Chondrocyte (in vitro differentiated cells): ENCODE measurements around the gene CD160. TPM values are rescaled to one million over a fixed set of nuclear protein-coding genes. Genes with fewer than 3 reads are reported as not detected.
"Not testable (repeated sequence)": the region's sequence is repeated elsewhere in the genome, so short reads cannot be mapped to it uniquely, and the experiment has no call there.

ENCODE experiments used
- DNase-seq: peaks from one replicate; pipeline ENCODE4 v3.0.0; 2021; ENCODE audit warnings: mixed read lengths, low spot score
- H3K27ac Mint-ChIP-seq: one replicate; pipeline ENCODE4 v1.8.0; 2021; ENCODE audit warnings: mild to moderate bottlenecking, moderate library complexity, mixed read lengths; ENCODE audit not compliant: unreplicated experiment
- H3K27me3 Mint-ChIP-seq: 2 replicates; pipeline ENCODE4 v1.8.0; 2021; ENCODE audit warnings: low read depth, mixed read lengths
- H3K36me3 Mint-ChIP-seq: 2 replicates; pipeline ENCODE4 v1.8.0; 2021; ENCODE audit warnings: low read depth, mixed read lengths
- H3K4me1 Mint-ChIP-seq: 2 replicates; pipeline ENCODE4 v1.8.0; 2021; ENCODE audit warnings: low read depth, mild to moderate bottlenecking, mixed read lengths
- H3K4me3 Mint-ChIP-seq: one replicate; pipeline ENCODE4 v1.8.0; 2021; ENCODE audit warnings: mild to moderate bottlenecking, moderate library complexity, mixed read lengths; ENCODE audit not compliant: unreplicated experiment
- H3K9me3 Mint-ChIP-seq: 2 replicates; pipeline ENCODE4 v1.8.0; 2021; ENCODE audit warnings: low read depth, mixed read lengths
- CTCF ChIP-seq: fragments of 200-600 bp; sonication (generic); IDR thresholded peaks from 2 replicates; pipeline ENCODE4 v1.5.0; 2021; ENCODE audit warnings: antibody characterized with exemption, mild to moderate bottlenecking, moderate library complexity
- total RNA-seq: library from RNA; stranded (reverse); gene quantifications from 3 replicates; pipeline ENCODE4 v1.2.1, GENCODE V29; 2021

CD160 gene
- total RNA-seq, 1 donor from 2014 or later, result not detected

GRCh38 chr1:145751491-145752037 lies 32.3 kb downstream of the CD160 start:
- TF ChIP-seq CTCF, result no peak
- Mint-ChIP-seq H3K27ac (peak overlapping the region; percentile 93), H3K27me3 (no peaks in the 10 kb centered on the region), H3K9me3 (no peaks in the 10 kb centered on the region), H3K4me1 (peaks cover 16% of the 10 kb centered on the region), H3K4me3 (no peak overlapping the region), H3K36me3 (peaks cover 23% of the 10 kb centered on the region)
- DNase-seq, result no peak

- Mint-ChIP-seq H3K27ac (peak overlapping the region; percentile 1), H3K4me1 (peaks cover 9% of the 10 kb centered on the region), H3K36me3 (peaks cover 21% of the 10 kb centered on the region), H3K27me3 (no peaks in the 10 kb centered on the region), H3K4me3 (no peak overlapping the region), H3K9me3 (peaks cover 2% of the 10 kb centered on the region)
- no peak for TF ChIP-seq CTCF
- no peak for DNase-seq
These were observed 38.1 kb downstream of the CD160 start for GRCh38 chr1:145757420-145757819.

GRCh38 chr1:145758116-145758515 lies 38.8 kb downstream of the CD160 start:
- TF ChIP-seq CTCF, result no peak
- H3K27ac Mint-ChIP-seq, result peak overlapping the region; percentile 5
- H3K4me1 Mint-ChIP-seq, result peaks cover 9% of the 10 kb centered on the region
- peaks cover 21% of the 10 kb centered on the region for H3K36me3 Mint-ChIP-seq
- H3K27me3 Mint-ChIP-seq, result no peaks in the 10 kb centered on the region
- H3K4me3 Mint-ChIP-seq, result no peak overlapping the region
- DNase-seq, result no peak
- peaks cover 2% of the 10 kb centered on the region for H3K9me3 Mint-ChIP-seq

- no peak overlapping the region for H3K27ac Mint-ChIP-seq
- H3K36me3 Mint-ChIP-seq, result peaks cover 21% of the 10 kb centered on the region
- no peak for TF ChIP-seq CTCF
- DNase-seq, result no peak
- H3K4me1 Mint-ChIP-seq, result peaks cover 9% of the 10 kb centered on the region
- H3K9me3 Mint-ChIP-seq, result peaks cover 2% of the 10 kb centered on the region
- H3K27me3 Mint-ChIP-seq, result no peaks in the 10 kb centered on the region
- H3K4me3 Mint-ChIP-seq, result no peak overlapping the region
These were observed 39.3 kb downstream of the CD160 start for GRCh38 chr1:145758575-145758974.

GRCh38 chr1:145759721-145760120 lies 40.4 kb downstream of the CD160 start:
- Mint-ChIP-seq H3K27me3 (no peaks in the 10 kb centered on the region), H3K4me3 (no peak overlapping the region), H3K4me1 (peaks cover 9% of the 10 kb centered on the region), H3K27ac (no peak overlapping the region), H3K36me3 (peaks cover 21% of the 10 kb centered on the region), H3K9me3 (peaks cover 2% of the 10 kb centered on the region)
- DNase-seq, result no peak
- TF ChIP-seq CTCF, result no peak

- peaks cover 21% of the 10 kb centered on the region for H3K36me3 Mint-ChIP-seq
- not testable (repeated sequence) for H3K9me3 Mint-ChIP-seq, H3K27ac Mint-ChIP-seq, H3K27me3 Mint-ChIP-seq, DNase-seq, H3K4me1 Mint-ChIP-seq, H3K4me3 Mint-ChIP-seq
These were observed 41.2 kb downstream of the CD160 start for GRCh38 chr1:145760395-145760949.

GRCh38 chr1:145761498-145761897 lies 42.2 kb downstream of the CD160 start:
- peaks cover 19% of the 10 kb centered on the region for H3K36me3 Mint-ChIP-seq
- not testable (repeated sequence) for H3K27ac Mint-ChIP-seq, H3K27me3 Mint-ChIP-seq, DNase-seq, H3K4me3 Mint-ChIP-seq, H3K4me1 Mint-ChIP-seq, H3K9me3 Mint-ChIP-seq

- not testable (repeated sequence) for H3K4me3 Mint-ChIP-seq, H3K4me1 Mint-ChIP-seq, H3K27ac Mint-ChIP-seq, H3K9me3 Mint-ChIP-seq, DNase-seq, H3K27me3 Mint-ChIP-seq
- peaks cover 19% of the 10 kb centered on the region for H3K36me3 Mint-ChIP-seq
These were observed 42.7 kb downstream of the CD160 start for GRCh38 chr1:145762001-145762400.
